Subcutaneous adipose tissue (tissue), 4 donors: ENCODE data around the gene LTA. TPM values are rescaled to one million over a fixed set of nuclear protein-coding genes. Genes with fewer than 3 reads are reported as not detected.

ENCODE experiments used
- total RNA-seq, 4 donors: library from RNA; depleted of rRNA; stranded (reverse); fragments of >200 nt; gene quantifications; one replicate each; pipeline ENCODE4 v1.1.0, GENCODE V29; 2016
- TF ChIP-seq, protein P1 (sequence below): fragments of 450-650 bp; IDR thresholded peaks from one replicate; pipeline ENCODE4 v1.5.1; 2016; ENCODE audit warnings: low read depth, mild to moderate bottlenecking, control low read depth, antibody characterized with exemption, moderate library complexity

The LTA gene
- total RNA-seq, 4 donors from 2014 or later, result not detected

DNA sequence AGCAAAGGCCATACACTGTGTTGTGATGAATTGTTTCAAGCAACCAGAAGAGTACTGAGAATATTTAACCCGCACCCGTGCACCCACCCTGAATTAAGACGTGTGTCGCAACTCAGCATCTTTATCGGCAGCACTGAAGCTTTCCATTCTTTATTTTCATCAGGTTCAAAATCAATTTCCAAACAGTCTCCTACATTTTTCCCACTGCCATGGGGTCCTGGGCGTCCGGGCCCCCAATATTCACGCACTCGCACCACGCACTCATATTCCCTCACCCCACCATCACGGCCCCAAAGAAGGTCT is 8.3 kb downstream of the LTA start:
- TF ChIP-seq, protein P1, sequence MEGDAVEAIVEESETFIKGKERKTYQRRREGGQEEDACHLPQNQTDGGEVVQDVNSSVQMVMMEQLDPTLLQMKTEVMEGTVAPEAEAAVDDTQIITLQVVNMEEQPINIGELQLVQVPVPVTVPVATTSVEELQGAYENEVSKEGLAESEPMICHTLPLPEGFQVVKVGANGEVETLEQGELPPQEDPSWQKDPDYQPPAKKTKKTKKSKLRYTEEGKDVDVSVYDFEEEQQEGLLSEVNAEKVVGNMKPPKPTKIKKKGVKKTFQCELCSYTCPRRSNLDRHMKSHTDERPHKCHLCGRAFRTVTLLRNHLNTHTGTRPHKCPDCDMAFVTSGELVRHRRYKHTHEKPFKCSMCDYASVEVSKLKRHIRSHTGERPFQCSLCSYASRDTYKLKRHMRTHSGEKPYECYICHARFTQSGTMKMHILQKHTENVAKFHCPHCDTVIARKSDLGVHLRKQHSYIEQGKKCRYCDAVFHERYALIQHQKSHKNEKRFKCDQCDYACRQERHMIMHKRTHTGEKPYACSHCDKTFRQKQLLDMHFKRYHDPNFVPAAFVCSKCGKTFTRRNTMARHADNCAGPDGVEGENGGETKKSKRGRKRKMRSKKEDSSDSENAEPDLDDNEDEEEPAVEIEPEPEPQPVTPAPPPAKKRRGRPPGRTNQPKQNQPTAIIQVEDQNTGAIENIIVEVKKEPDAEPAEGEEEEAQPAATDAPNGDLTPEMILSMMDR, result no peak

DNA sequence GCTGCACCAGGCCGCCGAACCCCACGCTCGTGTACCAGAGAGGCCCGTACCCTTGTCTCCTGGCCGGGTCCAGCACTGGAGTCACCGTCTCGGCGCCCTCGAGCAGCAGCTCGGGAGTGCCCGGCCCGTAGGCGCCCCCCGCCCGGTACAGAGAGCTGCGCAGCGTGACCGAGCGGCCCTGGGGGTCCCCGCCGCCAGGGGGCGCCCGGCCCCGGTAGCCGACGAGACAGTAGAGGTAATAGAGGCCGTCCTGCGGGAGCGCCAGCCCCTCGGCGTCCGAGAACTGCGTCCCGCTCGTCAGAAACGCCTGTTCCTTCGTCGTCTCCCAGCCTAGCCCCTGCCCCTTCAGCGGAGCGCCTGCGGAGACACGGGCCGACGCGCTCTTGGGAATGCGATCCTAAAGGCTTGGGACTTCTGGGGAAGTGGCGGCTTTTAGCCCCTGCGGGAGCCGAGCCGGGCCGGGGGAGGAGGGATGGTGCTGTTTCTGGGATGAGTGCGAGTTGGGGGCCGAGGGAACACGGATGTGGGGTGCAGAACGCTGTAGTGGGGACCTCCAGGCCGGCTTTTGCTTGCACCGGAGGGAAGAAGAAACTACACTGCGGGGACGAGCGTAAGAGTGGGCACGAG is 8.8 kb downstream of the LTA start:
- TF ChIP-seq, protein P1, result no peak

- TF ChIP-seq, protein P1, result no peak
Observed at GRCh38 chr6:31581434-31582229, 9.5 kb downstream of the LTA start.

- TF ChIP-seq, protein P1, result no peak
Observed at GRCh38 chr6:31582230-31582643, 10.1 kb downstream of the LTA start, which contains the start of gene LTB. Gene LTB, minus strand, starts transcription at chr6:31582424. Its CDS starts 7 bp downstream, at chr6:31582417.

DNA sequence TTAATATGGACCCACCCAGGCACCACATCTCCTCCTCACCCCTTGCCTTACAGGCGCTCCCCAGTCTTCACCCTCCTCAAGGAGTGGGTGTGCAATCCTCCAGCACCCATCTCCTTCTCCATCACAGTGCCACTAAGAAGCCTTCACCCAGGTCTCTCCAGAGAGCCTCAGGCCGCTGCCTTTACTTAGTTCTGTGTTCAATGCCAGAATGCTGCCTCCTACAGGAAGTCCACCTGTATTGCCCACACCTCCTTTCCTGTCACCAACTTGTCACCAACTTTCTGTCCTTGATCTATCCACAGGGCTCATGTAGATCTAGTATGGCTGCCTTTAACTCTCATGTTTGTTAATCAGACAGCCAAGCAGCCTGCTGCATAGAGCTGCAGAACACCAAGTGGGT is 13.4 kb downstream of the LTA start:
- TF ChIP-seq, protein P1, result no peak

DNA sequence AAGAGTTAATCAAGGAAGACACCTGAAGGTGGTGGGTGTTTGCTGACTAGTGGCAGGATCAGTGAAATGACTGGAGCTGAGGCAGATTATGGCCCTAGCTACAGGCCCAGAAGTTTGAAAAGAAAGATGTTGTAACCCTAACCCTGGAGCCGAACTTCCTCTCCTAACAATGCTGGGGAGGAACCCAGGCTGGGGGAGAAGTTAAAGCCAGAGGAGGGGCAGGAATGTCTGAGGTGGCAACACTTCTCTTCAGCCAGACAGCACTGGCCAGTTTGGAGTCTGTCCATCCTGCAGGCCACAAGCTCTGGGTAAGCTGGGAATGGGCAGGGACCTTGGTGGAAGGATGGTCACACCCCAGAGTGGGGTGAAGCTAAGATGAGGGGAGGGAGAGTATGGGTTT is 13.9 kb downstream of the LTA start, which contains the start of gene LST1:
Gene LST1 (plus strand): TSS at position 270 of the 400 bp plus-strand sequence. CDS start 1,023 bp downstream, outside the sequence.
- TF ChIP-seq, protein P1, result no peak

DNA sequence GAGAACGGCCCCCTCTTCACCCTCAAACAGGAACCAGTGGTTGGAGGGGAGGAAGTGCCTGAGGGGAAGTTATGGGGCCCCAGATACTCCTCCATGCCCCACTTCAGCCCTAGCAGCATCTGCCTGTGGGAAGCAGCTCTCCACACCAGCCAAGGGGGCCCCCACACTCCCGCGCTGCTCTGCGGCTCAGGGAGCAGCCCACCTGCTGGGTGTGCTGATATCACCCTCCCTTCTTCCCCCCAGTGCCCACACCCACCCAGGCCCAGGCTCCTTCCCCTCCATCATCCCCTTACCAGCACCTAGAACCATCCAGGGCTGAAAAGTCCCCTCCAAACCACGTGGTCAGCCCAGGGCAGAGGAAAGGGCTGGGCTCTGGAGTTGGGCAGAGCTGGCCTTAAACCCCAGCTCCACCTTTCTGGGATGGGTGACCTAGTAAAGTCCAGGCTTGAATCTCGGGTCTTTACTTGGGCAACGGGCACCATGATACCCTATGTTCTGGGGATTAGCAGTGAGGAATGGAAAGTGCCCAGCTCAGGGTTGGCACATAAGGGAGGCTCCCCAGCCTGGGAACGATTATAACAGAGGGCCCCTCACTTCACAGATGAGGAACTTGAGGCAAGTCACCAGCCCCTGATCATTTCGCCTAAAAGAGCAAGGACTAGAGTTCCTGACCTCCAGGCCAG is 14.7 kb downstream of the LTA start:
- TF ChIP-seq, protein P1, result no peak
